ENCODE measurements around the gene HOXC4. TPM values are rescaled to one million over a fixed set of nuclear protein-coding genes. Genes with fewer than 3 reads are reported as not detected.

HOXC4 gene
- total RNA-seq, 6 donors from 2014 or later: 0.40 to 1.0 (median 0.59) TPM; not detected in 3

DNA sequence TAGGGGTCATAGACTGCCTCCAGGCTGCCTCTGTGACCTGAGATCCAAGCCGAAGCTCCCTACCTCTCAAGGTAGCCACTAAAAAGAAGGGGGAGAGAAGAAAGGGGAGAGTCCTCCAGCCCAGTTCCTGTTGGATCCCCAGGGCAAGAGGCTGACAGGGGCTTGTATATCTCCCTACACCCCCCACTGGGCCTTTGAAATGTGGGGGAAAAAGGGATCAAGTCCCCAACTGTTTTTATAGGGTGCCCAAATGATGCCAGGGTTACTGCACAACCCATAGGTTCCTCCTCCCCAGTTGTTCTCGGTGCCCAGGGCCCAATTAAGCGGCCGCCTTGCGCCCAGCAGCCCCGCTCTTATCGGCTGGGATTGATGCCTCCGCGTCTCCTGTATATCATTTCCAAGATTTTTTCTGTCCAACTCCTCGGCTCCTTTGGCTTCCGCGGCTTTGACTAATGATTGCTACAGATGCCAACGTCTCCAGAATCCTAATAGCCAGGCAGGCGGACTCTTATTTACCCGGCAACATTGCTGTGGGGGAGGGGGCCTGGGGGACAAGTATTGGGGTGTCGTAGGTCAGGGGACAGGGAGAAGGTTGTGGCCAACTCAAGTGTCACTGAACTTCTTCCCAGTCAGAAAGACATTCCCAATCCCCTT is 7.6 kb upstream of the HOXC4 start:
- H3K4me3 ChIP-seq: no peak overlapping the region
- DNase-seq (peak in 1 of 2 donors; percentile 46), ATAC-seq (ENCODE audit: low FRiP score in 2 of 2) (no peak)
- peaks cover 0 to 12% (median 7%) of the 10 kb centered on the region in 4 donors for H3K4me1 ChIP-seq
- no peaks in the 10 kb centered on the region for H3K36me3 ChIP-seq
- H3K9me3 ChIP-seq: no peaks in the 10 kb centered on the region
- TF ChIP-seq POLR2A (IDR thresholded peaks at IDR 0.05) (no peak), CTCF (IDR thresholded peaks at IDR 0.05) (no peak), POLR2AphosphoS5 (IDR thresholded peaks at IDR 0.05) (no peak), EP300 (IDR thresholded peaks at IDR 0.05) (no peak)
- 34 to 35% methylated on average over 16 of the region's 16 CpGs for WGBS, 2 donors
- H3K27me3 ChIP-seq: peaks cover 0 to 37% (median 18%) of the 10 kb centered on the region in 4 donors
- H3K27ac ChIP-seq: no peak overlapping the region

GRCh38 chr12:54046809-54047159 is 6.9 kb upstream of the HOXC4 start:
- Histone ChIP-seq H3K4me3 (no peak overlapping the region), H3K4me1 (peaks cover 0 to 12% (median 7%) of the 10 kb centered on the region in 4 donors), H3K27ac (no peak overlapping the region), H3K9me3 (no peaks in the 10 kb centered on the region), H3K36me3 (no peaks in the 10 kb centered on the region), H3K27me3 (peaks cover 0 to 44% (median 22%) of the 10 kb centered on the region in 4 donors)
- ATAC-seq (ENCODE audit: low FRiP score in 2 of 2): peak in 1 of 2 donors; percentile 19
- no peak for TF ChIP-seq EP300 (IDR thresholded peaks at IDR 0.05)
- TF ChIP-seq POLR2A (IDR thresholded peaks at IDR 0.05): no peak
- peak in 1 of 2 donors; percentile 79 for DNase-seq
- WGBS, 2 donors: 22 to 23% methylated on average over 8 to 20 of the region's 27 CpGs

- ATAC-seq (ENCODE audit: low FRiP score in 2 of 2) (no peak), DNase-seq (peak in 1 of 2 donors; percentile 83)
- TF ChIP-seq EP300 (IDR thresholded peaks at IDR 0.05): no peak
- no peak for TF ChIP-seq POLR2AphosphoS5 (IDR thresholded peaks at IDR 0.05)
- TF ChIP-seq POLR2A (IDR thresholded peaks at IDR 0.05): no peak
- TF ChIP-seq CTCF (IDR thresholded peaks at IDR 0.05): no peak
- H3K4me1 ChIP-seq: peaks cover 0 to 12% (median 7%) of the 10 kb centered on the region in 4 donors
- no peaks in the 10 kb centered on the region for H3K9me3 ChIP-seq
- no peak overlapping the region for H3K27ac ChIP-seq
- WGBS, 2 donors: 11 to 31% methylated on average over 40 to 61 of the region's 61 CpGs
- H3K27me3 ChIP-seq: peaks cover 0 to 49% (median 25%) of the 10 kb centered on the region in 4 donors
- H3K36me3 ChIP-seq: no peaks in the 10 kb centered on the region
- no peak overlapping the region for H3K4me3 ChIP-seq
These were observed 6.3 kb upstream of the HOXC4 start for GRCh38 chr12:54047160-54047963.

- H3K36me3 ChIP-seq: no peaks in the 10 kb centered on the region
- H3K27ac ChIP-seq: no peak overlapping the region
- DNase-seq (no peak), ATAC-seq (ENCODE audit: low FRiP score in 2 of 2) (no peak)
- peaks cover 0 to 55% (median 30%) of the 10 kb centered on the region in 4 donors for H3K27me3 ChIP-seq
- peaks cover 0 to 15% (median 7%) of the 10 kb centered on the region in 4 donors for H3K4me1 ChIP-seq
- no peak overlapping the region for H3K4me3 ChIP-seq
- WGBS, 2 donors: 35 to 52% methylated on average over 8 of the region's 8 CpGs
- H3K9me3 ChIP-seq: no peaks in the 10 kb centered on the region
- TF ChIP-seq POLR2AphosphoS5 (IDR thresholded peaks at IDR 0.05): no peak
- no peak for TF ChIP-seq POLR2A (IDR thresholded peaks at IDR 0.05)
- no peak for TF ChIP-seq EP300 (IDR thresholded peaks at IDR 0.05)
- no peak for TF ChIP-seq CTCF (IDR thresholded peaks at IDR 0.05)
These were observed 5.7 kb upstream of the HOXC4 start for GRCh38 chr12:54047964-54048303.

GRCh38 chr12:54048406-54049093 is 5.1 kb upstream of the HOXC4 start:
- H3K9me3 ChIP-seq: no peaks in the 10 kb centered on the region
- 32 to 61% methylated on average over 3 of the region's 3 CpGs for WGBS, 2 donors
- no peak overlapping the region for H3K27ac ChIP-seq
- H3K4me3 ChIP-seq: no peak overlapping the region
- ATAC-seq (ENCODE audit: low FRiP score in 2 of 2) (no peak), DNase-seq (no peak)
- TF ChIP-seq EP300 (IDR thresholded peaks at IDR 0.05) (no peak), POLR2AphosphoS5 (IDR thresholded peaks at IDR 0.05) (no peak), CTCF (IDR thresholded peaks at IDR 0.05) (no peak), POLR2A (IDR thresholded peaks at IDR 0.05) (no peak)
- H3K36me3 ChIP-seq: no peaks in the 10 kb centered on the region
- peaks cover 5 to 21% (median 7%) of the 10 kb centered on the region in 4 donors for H3K4me1 ChIP-seq
- H3K27me3 ChIP-seq: peaks cover 0 to 61% (median 31%) of the 10 kb centered on the region in 4 donors
